Stomach (tissue), 9 donors: ENCODE measurements around the gene COL16A1. TPM values are rescaled to one million over a fixed set of nuclear protein-coding genes. Genes with fewer than 3 reads are reported as not detected.

Source experiments
- DNase-seq, 2 donors: peaks; one replicate each; pipeline versions ENCODE4 v3.0.0 to v3.0.0-alpha.2; 2013 to 2019
- H3K27ac ChIP-seq, 5 donors: fragments of 200-600 bp in 4 of 5; sonication (generic) in 4 of 5; one replicate each; pipeline ENCODE4 v1.5.1; 2013 to 2019; ENCODE audit warnings: mild to moderate bottlenecking in 1 of 5, moderate library complexity in 1 of 5
- H3K27me3 ChIP-seq, 3 donors: fragments of 200-600 bp; sonication (generic); one replicate each; pipeline ENCODE4 v1.5.1; 2017 to 2019; ENCODE audit warnings: mixed run types in 1 of 3
- H3K36me3 ChIP-seq, 4 donors: fragments of 200-600 bp; sonication (generic); 1 replicate in 3 of 4; 2 replicates in 1 of 4; pipeline ENCODE4 v1.5.1; 2016 to 2019
- H3K4me1 ChIP-seq, 4 donors: fragments of 200-600 bp; sonication (generic); one replicate each; pipeline ENCODE4 v1.5.1; 2016 to 2019
- H3K4me3 ChIP-seq, 4 donors: fragments of 200-600 bp; sonication (generic) in 3 of 4; one replicate each; pipeline ENCODE4 v1.5.1; 2016 to 2019; ENCODE audit warnings: mild to moderate bottlenecking in 1 of 4
- H3K9me3 ChIP-seq, 4 donors: fragments of 200-600 bp; sonication (generic); one replicate each; pipeline ENCODE4 v1.5.1; 2016 to 2019
- EP300 ChIP-seq: sonication (generic); formaldehyde crosslinking; IDR thresholded peaks from one replicate; pipeline ENCODE4 v1.6.1; 2017; ENCODE audit warnings: antibody characterized with exemption
- POLR2A ChIP-seq, 4 donors: fragments of 450-650 bp; IDR thresholded peaks; one replicate each; pipeline ENCODE4 v1.6.1; 2016; ENCODE audit warnings: antibody characterized with exemption in 4 of 4, control low read depth in 2 of 4, mild to moderate bottlenecking in 1 of 4, moderate library complexity in 1 of 4
- POLR2AphosphoS5 ChIP-seq, 3 donors: sonication (generic); formaldehyde crosslinking; IDR thresholded peaks; one replicate each; pipeline ENCODE4 v1.6.1; 2016; ENCODE audit warnings: antibody characterized with exemption in 3 of 3
- WGBS, 5 donors: extraction: QIAGEN DNeasy Blood & Tissue Kit in 3 of 5; methylation state at CpG; one replicate each; pipeline versions ENCODE4 v1.1.5 to v1.1.7; 2013 to 2018; 5-methylcytosine and 5-hydroxymethylcytosine counted together
- intact Hi-C: fragments of 100-400 bp; cut with DNase I; formaldehyde crosslinking; loops from one replicate; pipeline ENCODE4 v1.15.1; 2023; ENCODE audit warnings: low total_unique reads
- polyA plus RNA-seq, 3 donors: library from polyadenylated mRNA; stranded (reverse); fragments of 200-250 nt; gene quantifications; one replicate each; pipeline ENCODE4 v1.2.3, GENCODE V29; 2013
- total RNA-seq, 5 donors: library from RNA; depleted of rRNA; stranded (reverse); fragments of >200 nt; gene quantifications; one replicate each; pipeline versions ENCODE4 v1.1.0 to v1.2.3, GENCODE V29; 2014 to 2016
- TF ChIP-seq, protein P1 (sequence below), 7 experiments: fragments of 450-650 bp in 4 of 7; fragments of 200-600 bp in 3 of 7; sonication (generic) in 3 of 7; IDR thresholded peaks; one replicate each; pipeline ENCODE4 v1.5.1; 2016 to 2019; ENCODE audit warnings: antibody characterized with exemption in 7 of 7, control low read depth in 2 of 7, mild to moderate bottlenecking in 1 of 7
- donor health status: healthy with polysubstance abuse.
- donor health status: Bipolar disorder and iron deficiency.
- donor health status: healthy.

COL16A1 gene
- total and polyA plus RNA-seq, 8 donors = 19.8 to 127 (median 74.1) TPM

- no peaks in the 10 kb centered on the region for H3K27me3 ChIP-seq
- intact Hi-C loops = no loop called here
- 55 to 82% (median 73%) methylated on average over 2 of the region's 2 CpGs for WGBS, 5 donors
- H3K36me3 ChIP-seq = peaks cover 0 to 16% (median 9%) of the 10 kb centered on the region in 4 donors
- peaks cover 15 to 34% (median 23%) of the 10 kb centered on the region in 4 donors for H3K4me1 ChIP-seq
- no peak for DNase-seq
- peak overlapping the region in 2 of 5 donors; percentile 17 to 34 for H3K27ac ChIP-seq
- no peak overlapping the region for H3K4me3 ChIP-seq
- TF ChIP-seq EP300 = no peak
- TF ChIP-seq, protein P1, sequence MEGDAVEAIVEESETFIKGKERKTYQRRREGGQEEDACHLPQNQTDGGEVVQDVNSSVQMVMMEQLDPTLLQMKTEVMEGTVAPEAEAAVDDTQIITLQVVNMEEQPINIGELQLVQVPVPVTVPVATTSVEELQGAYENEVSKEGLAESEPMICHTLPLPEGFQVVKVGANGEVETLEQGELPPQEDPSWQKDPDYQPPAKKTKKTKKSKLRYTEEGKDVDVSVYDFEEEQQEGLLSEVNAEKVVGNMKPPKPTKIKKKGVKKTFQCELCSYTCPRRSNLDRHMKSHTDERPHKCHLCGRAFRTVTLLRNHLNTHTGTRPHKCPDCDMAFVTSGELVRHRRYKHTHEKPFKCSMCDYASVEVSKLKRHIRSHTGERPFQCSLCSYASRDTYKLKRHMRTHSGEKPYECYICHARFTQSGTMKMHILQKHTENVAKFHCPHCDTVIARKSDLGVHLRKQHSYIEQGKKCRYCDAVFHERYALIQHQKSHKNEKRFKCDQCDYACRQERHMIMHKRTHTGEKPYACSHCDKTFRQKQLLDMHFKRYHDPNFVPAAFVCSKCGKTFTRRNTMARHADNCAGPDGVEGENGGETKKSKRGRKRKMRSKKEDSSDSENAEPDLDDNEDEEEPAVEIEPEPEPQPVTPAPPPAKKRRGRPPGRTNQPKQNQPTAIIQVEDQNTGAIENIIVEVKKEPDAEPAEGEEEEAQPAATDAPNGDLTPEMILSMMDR (IDR thresholded peaks at IDR 0.05) = no peak
- TF ChIP-seq POLR2A (IDR thresholded peaks at IDR 0.05) = no peak
- no peak for TF ChIP-seq POLR2AphosphoS5 (IDR thresholded peaks at IDR 0.05)
- H3K9me3 ChIP-seq = no peaks in the 10 kb centered on the region
Observed at GRCh38 chr1:31648190-31648589, 55.6 kb downstream of the COL16A1 start.

DNA sequence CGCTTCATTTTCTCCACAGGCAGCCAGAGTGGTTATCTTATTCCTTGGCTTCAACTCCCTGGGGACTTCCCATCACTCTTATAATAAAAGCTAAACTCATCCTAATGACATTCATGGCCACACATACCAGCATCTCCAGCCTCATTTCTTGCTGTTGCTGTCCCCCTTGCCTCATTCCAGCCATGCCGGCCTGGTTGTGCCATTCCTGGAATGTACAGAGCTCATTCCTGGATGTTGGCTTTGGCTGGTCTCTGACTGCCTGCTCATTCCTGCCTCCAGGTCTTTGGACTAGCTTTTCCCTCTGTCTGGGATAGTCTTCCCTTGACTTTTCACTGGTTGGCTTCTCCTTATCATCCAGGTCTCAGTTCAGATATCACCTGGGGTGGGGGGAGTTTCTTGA lies 56.7 kb downstream of the COL16A1 start:
- Histone ChIP-seq H3K36me3 (peaks cover 0 to 5% (median 2%) of the 10 kb centered on the region in 4 donors), H3K4me3 (no peak overlapping the region), H3K4me1 (peaks cover 23 to 45% (median 33%) of the 10 kb centered on the region in 4 donors), H3K27ac (no peak overlapping the region), H3K27me3 (no peaks in the 10 kb centered on the region), H3K9me3 (no peaks in the 10 kb centered on the region)
- intact Hi-C loops = no loop called here
- 76 to 96% (median 86%) methylated on average over 2 of the region's 2 CpGs for WGBS, 5 donors
- TF ChIP-seq POLR2AphosphoS5 (IDR thresholded peaks at IDR 0.05) (no peak), EP300 (no peak), POLR2A (IDR thresholded peaks at IDR 0.05) (no peak)
- TF ChIP-seq, protein P1 (IDR thresholded peaks at IDR 0.05) = no peak
- no peak for DNase-seq

DNA sequence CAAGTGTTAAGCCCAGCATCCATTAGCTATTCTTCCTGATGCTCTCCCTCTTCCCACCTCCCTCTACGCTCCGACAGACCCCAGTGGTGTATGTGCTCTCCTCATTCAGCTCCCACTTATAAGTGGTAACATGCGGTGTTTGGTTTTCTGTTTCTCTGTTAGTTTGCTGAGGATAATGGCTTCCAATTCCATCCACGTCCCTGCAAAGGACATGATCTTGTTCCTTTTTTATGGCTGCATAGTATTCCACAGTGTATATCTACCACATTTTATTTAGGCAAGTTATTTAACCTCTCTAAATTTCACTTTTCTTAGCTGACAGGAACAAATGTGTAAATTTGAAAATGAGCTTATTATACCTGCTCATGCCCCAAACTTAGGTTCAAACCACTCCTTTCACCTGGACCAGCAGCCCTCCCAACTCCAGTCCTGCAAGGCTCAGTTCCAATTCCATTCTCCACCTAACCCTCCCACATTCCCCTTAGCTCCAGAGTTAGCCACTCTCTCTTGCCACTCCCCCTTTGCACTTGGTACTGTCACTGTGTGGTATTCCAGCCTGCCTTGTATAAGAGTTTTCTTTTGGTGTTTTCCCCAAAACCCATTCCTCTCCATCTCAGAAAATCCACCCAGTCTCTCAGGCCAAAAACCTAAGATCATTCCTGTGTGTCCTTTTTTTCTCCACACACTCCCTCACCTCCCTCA lies 57.4 kb downstream of the COL16A1 start:
- peaks cover 23 to 48% (median 39%) of the 10 kb centered on the region in 4 donors for H3K4me1 ChIP-seq
- TF ChIP-seq POLR2AphosphoS5 (IDR thresholded peaks at IDR 0.05) = no peak
- TF ChIP-seq, protein P1 (IDR thresholded peaks at IDR 0.05) = no peak
- TF ChIP-seq EP300 = no peak
- no peak for TF ChIP-seq POLR2A (IDR thresholded peaks at IDR 0.05)
- DNase-seq = no peak
- H3K9me3 ChIP-seq = no peaks in the 10 kb centered on the region
- intact Hi-C loops = no loop called here
- H3K27me3 ChIP-seq = no peaks in the 10 kb centered on the region
- no peaks in the 10 kb centered on the region for H3K36me3 ChIP-seq
- no peak overlapping the region for H3K27ac ChIP-seq
- H3K4me3 ChIP-seq = no peak overlapping the region
- WGBS, 5 donors = 94 to 99% (median 97%) methylated on average over 4 of the region's 4 CpGs

- intact Hi-C loops = no loop called here
- Histone ChIP-seq H3K4me3 (peak overlapping the region; percentile 54 to 94 (median 76)), H3K9me3 (no peaks in the 10 kb centered on the region), H3K27ac (peak overlapping the region; percentile 92 to 100 (median 99)), H3K4me1 (peaks cover 17 to 48% (median 44%) of the 10 kb centered on the region in 4 donors), H3K27me3 (no peaks in the 10 kb centered on the region), H3K36me3 (no peaks in the 10 kb centered on the region)
- TF ChIP-seq EP300 (no peak), POLR2A (IDR thresholded peaks at IDR 0.05) (no peak), POLR2AphosphoS5 (IDR thresholded peaks at IDR 0.05) (peak in 2 of 3 donors; percentile 18 to 36)
- TF ChIP-seq, protein P1 (IDR thresholded peaks at IDR 0.05) = no peak
- WGBS, 5 donors = 0 to 2% (median 1%) methylated on average over 11 of the region's 11 CpGs
- no peak for DNase-seq
Observed at GRCh38 chr1:31645274-31645568, 58.6 kb downstream of the COL16A1 start.
